ENCODE data around the gene MMP1. TPM values are rescaled to one million over a fixed set of nuclear protein-coding genes. Genes with fewer than 3 reads are reported as not detected.
A peak's percentile ranks its signal among the peaks of the same experiment; 100 is the strongest.

Gene MMP1
- total and polyA plus RNA-seq, 4 experiments from 2014 or later = not detected

DNA sequence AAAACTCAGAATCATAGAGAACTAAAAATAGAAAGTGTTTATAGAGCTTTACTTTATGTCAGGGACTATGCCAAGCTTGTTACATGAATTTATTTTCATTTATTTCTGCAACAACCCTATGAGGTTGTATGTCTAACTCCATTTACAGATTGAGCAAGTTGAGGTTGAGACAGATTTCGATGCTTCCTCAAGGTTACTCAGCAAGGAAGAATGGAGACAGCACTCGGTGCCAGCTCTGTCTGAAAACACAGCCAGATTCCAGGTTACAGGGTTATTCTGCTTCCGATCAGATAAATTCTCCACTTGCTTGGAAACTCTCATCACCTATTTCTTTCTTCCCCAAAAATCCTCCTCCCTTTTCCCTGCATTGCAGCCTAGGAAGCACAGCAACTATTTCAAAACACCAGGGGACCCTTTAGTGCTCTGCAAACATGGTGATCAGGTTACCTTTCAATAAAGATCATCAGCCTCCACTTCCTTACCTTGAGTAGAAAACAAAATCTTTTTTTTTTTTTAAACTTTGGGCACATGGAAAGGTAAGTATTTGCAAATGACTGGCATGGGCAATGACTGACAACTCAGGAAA lies 38.4 kb upstream of the MMP1 start:
- no peaks in the 10 kb centered on the region for H3K36me3 ChIP-seq (ENCODE audit: insufficient read depth, low read length)
- no peaks in the 10 kb centered on the region for H3K9me3 ChIP-seq (ENCODE audit: control insufficient read depth in 1 of 2, low read length in 2 of 2)
- Mint-ChIP-seq H3K36me3 (no peaks in the 10 kb centered on the region), H3K27me3 (peaks cover 8 to 10% of the 10 kb centered on the region in 2 donors), H3K4me3 (no peak overlapping the region), H3K27ac (no peak overlapping the region), H3K9me3 (no peaks in the 10 kb centered on the region), H3K4me1 (peaks cover 0 to 5% (median 3%) of the 10 kb centered on the region in 4 donors)
- no peaks in the 10 kb centered on the region for H3K4me1 ChIP-seq (ENCODE audit: insufficient read depth, low read length)
- POLR2A ChIA-PET (ENCODE audit: partially characterized antibody) = no interaction called here
- no peaks in the 10 kb centered on the region for H3K27me3 ChIP-seq (ENCODE audit: insufficient read depth, low read length)
- no peak overlapping the region for H3K4me3 ChIP-seq (ENCODE audit: low read length in 2 of 2)
- CTCF ChIA-PET (ENCODE audit: partially characterized antibody) = no interaction called here
- intact Hi-C loops (cut with micrococcal nuclease) = no loop called here
- no peak overlapping the region for H3K27ac ChIP-seq (ENCODE audit: low read depth, low read length)
- DNase-seq = no peak

DNA sequence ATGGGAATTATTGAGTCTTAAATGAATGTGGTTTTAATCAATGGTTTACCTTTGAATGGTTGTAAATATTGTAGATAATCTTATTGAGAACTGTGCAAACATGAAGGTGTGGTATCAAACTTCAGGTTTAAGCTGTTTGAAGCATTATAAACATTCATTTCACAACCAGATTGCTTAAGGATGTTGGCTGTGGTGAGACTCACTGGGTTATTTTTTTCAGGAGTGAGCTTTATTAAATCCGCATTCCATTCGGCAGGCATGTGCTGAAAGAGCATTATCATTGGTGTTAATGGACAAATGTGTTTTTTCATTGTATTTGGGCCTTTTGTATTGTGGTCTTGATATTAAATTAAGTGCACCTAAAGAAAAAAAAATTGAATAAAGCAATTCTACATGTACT lies 35.8 kb upstream of the MMP1 start:
- POLR2A ChIA-PET (ENCODE audit: partially characterized antibody) = no interaction called here
- intact Hi-C loops (cut with micrococcal nuclease) = no loop called here
- no peak for DNase-seq
- Histone ChIP-seq H3K36me3 (ENCODE audit: insufficient read depth, low read length) (no peaks in the 10 kb centered on the region), H3K4me3 (ENCODE audit: low read length in 2 of 2) (no peak overlapping the region), H3K4me1 (ENCODE audit: insufficient read depth, low read length) (no peaks in the 10 kb centered on the region), H3K27me3 (ENCODE audit: insufficient read depth, low read length) (no peaks in the 10 kb centered on the region), H3K27ac (ENCODE audit: low read depth, low read length) (no peak overlapping the region), H3K9me3 (ENCODE audit: control insufficient read depth in 1 of 2, low read length in 2 of 2) (no peaks in the 10 kb centered on the region)
- Mint-ChIP-seq H3K27ac (no peak overlapping the region), H3K27me3 (peaks cover 21 to 23% of the 10 kb centered on the region in 2 donors), H3K36me3 (no peaks in the 10 kb centered on the region), H3K4me3 (no peak overlapping the region), H3K9me3 (peaks cover 0 to 2% (median 0%) of the 10 kb centered on the region in 8 donors), H3K4me1 (peaks cover 0 to 5% (median 5%) of the 10 kb centered on the region in 4 donors)
- CTCF ChIA-PET (ENCODE audit: partially characterized antibody) = no interaction called here

DNA sequence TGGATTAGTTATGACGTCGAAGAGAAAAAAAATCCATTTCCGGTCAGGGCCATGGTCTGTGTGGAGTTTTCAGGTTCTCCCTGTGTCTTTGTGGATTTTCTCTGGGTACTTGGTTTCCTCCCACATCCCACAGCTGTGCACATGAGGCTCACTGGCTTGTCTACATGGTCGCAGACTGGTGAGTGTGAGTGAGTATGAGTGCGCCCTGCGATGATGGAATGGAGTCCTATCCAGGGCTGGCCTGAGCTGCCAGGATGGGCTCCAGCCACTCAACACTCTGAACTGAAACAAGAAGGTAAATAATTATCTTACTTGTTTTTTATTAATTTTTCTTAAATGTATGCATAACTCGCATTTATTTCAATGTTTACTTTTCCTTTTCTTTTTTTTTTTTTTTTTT lies 34.7 kb upstream of the MMP1 start:
- no peak overlapping the region for H3K4me3 ChIP-seq (ENCODE audit: low read length in 2 of 2)
- ChIA-PET POLR2A (ENCODE audit: partially characterized antibody) (no interaction called here), CTCF (ENCODE audit: partially characterized antibody) (no interaction called here)
- peaks cover 0 to 2% (median 0%) of the 10 kb centered on the region in 8 donors for H3K9me3 Mint-ChIP-seq
- H3K27ac Mint-ChIP-seq = peak overlapping the region in 1 of 7 donors; percentile 36
- peaks cover 19 to 23% of the 10 kb centered on the region in 2 donors for H3K27me3 Mint-ChIP-seq
- no peaks in the 10 kb centered on the region for H3K9me3 ChIP-seq (ENCODE audit: control insufficient read depth in 1 of 2, low read length in 2 of 2)
- H3K36me3 Mint-ChIP-seq = no peaks in the 10 kb centered on the region
- no peaks in the 10 kb centered on the region for H3K4me1 ChIP-seq (ENCODE audit: insufficient read depth, low read length)
- intact Hi-C loops (cut with micrococcal nuclease) = no loop called here
- no peak for DNase-seq
- peaks cover 0 to 5% (median 5%) of the 10 kb centered on the region in 4 donors for H3K4me1 Mint-ChIP-seq
- H3K4me3 Mint-ChIP-seq = no peak overlapping the region
- no peaks in the 10 kb centered on the region for H3K36me3 ChIP-seq (ENCODE audit: insufficient read depth, low read length)
- H3K27me3 ChIP-seq (ENCODE audit: insufficient read depth, low read length) = no peaks in the 10 kb centered on the region
- H3K27ac ChIP-seq (ENCODE audit: low read depth, low read length) = no peak overlapping the region

DNA sequence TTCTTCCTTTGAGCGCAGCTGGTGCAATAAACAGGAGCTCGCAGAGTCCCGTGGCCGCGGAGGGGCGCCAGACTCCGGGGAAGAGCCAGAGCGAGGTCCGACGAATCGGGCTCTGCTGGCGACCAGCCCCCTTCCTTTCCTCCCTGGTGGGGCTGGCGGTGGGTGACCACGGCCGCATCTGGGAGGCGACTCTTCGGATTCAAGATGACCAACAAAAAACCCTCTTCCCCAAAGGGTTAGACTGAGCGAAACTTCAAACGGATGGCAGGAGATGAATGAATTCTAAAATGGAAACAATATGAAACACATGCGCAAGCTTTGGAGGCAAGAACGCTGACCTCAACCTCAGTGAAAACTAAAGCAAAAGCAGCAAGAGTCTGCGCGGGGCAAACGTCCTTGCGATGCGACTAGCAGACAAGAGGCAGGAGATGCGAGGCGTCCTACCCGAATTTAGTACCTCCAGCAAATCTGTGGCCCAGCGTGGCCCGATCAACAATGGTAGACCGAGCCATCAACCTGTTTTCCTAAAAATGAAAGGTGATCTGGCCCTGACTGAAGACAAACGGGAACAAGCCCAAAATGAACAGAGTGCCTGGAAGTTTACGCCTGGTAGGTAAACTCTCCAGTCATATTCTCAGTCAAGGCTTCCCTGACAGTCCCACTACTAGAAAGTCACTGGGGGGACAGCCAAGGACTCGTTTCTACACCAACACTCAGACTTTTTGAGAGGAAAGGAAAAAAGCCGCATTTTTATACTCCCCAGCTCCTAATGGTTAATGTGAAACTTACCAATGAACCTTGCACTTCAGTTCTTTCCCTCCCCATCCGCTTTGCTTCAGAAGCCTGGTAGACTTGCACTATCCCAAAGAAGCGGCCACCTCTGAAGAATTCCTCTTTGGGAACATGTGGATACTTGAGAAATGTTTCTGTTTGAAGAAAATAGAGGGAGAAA lies 33.8 kb upstream of the MMP1 start:
- ChIA-PET POLR2A (ENCODE audit: partially characterized antibody) (no interaction called here), CTCF (ENCODE audit: partially characterized antibody) (no interaction called here)
- Mint-ChIP-seq H3K27ac (no peak overlapping the region), H3K9me3 (peaks cover 0 to 4% (median 0%) of the 10 kb centered on the region in 8 donors), H3K27me3 (peaks cover 22 to 23% of the 10 kb centered on the region in 2 donors), H3K4me1 (peaks cover 0 to 5% (median 5%) of the 10 kb centered on the region in 4 donors), H3K4me3 (no peak overlapping the region), H3K36me3 (no peaks in the 10 kb centered on the region)
- intact Hi-C loops (cut with micrococcal nuclease) = no loop called here
- no peak overlapping the region for H3K27ac ChIP-seq (ENCODE audit: low read depth, low read length)
- no peaks in the 10 kb centered on the region for H3K36me3 ChIP-seq (ENCODE audit: insufficient read depth, low read length)
- H3K9me3 ChIP-seq (ENCODE audit: control insufficient read depth in 1 of 2, low read length in 2 of 2) = no peaks in the 10 kb centered on the region
- H3K27me3 ChIP-seq (ENCODE audit: insufficient read depth, low read length) = no peaks in the 10 kb centered on the region
- no peak for DNase-seq
- no peak overlapping the region for H3K4me3 ChIP-seq (ENCODE audit: low read length in 2 of 2)
- no peaks in the 10 kb centered on the region for H3K4me1 ChIP-seq (ENCODE audit: insufficient read depth, low read length)

DNA sequence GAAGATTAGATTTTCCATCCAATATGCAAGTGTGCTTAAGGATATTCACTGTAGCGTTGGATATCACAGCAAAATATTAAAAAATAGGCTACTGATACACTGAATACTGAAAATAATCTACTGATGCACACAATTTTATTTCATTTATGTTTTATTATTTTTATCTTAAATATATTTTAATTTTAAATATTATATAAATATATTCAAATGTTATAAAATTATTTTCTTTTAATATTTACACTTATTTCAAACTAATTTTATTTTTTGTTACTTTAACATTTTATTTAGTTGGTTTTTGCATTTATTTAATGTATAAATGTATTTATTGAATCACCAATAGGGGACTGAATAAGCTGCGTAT lies 33.1 kb upstream of the MMP1 start:
- CTCF ChIA-PET (ENCODE audit: partially characterized antibody) = no interaction called here
- H3K27ac Mint-ChIP-seq = no peak overlapping the region

DNA sequence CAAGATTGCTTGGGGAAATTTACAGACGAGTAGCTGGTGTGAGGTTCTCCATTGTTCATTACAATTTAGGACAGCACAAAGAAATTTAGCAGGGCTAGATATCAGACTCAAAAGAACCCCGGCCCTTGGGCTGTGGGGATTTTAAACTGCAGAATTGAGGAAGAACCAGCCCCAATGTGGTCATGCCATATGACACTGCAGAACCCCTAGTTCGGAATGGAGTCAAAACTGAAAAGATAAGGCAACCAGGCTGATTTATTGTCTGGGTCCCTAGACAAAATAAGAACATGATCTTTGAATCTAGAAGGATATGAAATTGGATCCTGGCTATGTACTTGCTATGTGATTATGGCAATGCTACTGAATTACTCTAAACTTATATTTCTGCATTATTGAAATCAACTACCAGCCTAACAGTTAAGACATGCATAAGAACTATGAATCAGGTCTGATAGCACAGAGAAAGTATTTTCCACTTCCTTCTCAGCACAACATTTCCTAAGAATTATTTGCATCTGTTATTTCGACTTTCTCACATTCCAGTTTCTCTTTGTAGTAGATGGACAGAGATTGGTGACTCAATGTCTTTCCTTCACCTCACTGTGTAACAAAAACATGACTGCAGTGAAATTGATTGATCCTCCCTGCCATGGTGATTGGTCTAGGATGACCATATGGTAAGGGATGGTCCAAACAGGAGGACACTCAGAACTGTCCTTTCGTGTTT lies 32.2 kb upstream of the MMP1 start:
- Histone ChIP-seq H3K27ac (ENCODE audit: low read depth, low read length) (no peak overlapping the region), H3K36me3 (ENCODE audit: insufficient read depth, low read length) (no peaks in the 10 kb centered on the region), H3K4me1 (ENCODE audit: insufficient read depth, low read length) (no peaks in the 10 kb centered on the region), H3K27me3 (ENCODE audit: insufficient read depth, low read length) (no peaks in the 10 kb centered on the region), H3K4me3 (ENCODE audit: low read length in 2 of 2) (no peak overlapping the region), H3K9me3 (ENCODE audit: control insufficient read depth in 1 of 2, low read length in 2 of 2) (no peaks in the 10 kb centered on the region)
- Mint-ChIP-seq H3K9me3 (peaks cover 0 to 4% (median 0%) of the 10 kb centered on the region in 8 donors), H3K27ac (no peak overlapping the region), H3K27me3 (peaks cover 22 to 23% of the 10 kb centered on the region in 2 donors), H3K4me1 (peaks cover 0 to 5% (median 5%) of the 10 kb centered on the region in 4 donors), H3K36me3 (no peaks in the 10 kb centered on the region), H3K4me3 (no peak overlapping the region)
- ChIA-PET POLR2A (ENCODE audit: partially characterized antibody) (no interaction called here), CTCF (ENCODE audit: partially characterized antibody) (no interaction called here)
- intact Hi-C loops (cut with micrococcal nuclease) = no loop called here
- DNase-seq = no peak

More for the DNA sequence above, 33.1 kb upstream of the MMP1 start:
- Histone ChIP-seq H3K36me3 (ENCODE audit: insufficient read depth, low read length) (no peaks in the 10 kb centered on the region), H3K27ac (ENCODE audit: low read depth, low read length) (no peak overlapping the region), H3K4me3 (ENCODE audit: low read length in 2 of 2) (no peak overlapping the region), H3K27me3 (ENCODE audit: insufficient read depth, low read length) (no peaks in the 10 kb centered on the region), H3K9me3 (ENCODE audit: control insufficient read depth in 1 of 2, low read length in 2 of 2) (no peaks in the 10 kb centered on the region), H3K4me1 (ENCODE audit: insufficient read depth, low read length) (no peaks in the 10 kb centered on the region)
- H3K36me3 Mint-ChIP-seq = no peaks in the 10 kb centered on the region
- H3K4me1 Mint-ChIP-seq = peaks cover 0 to 5% (median 5%) of the 10 kb centered on the region in 4 donors
- DNase-seq = no peak
- H3K9me3 Mint-ChIP-seq = peaks cover 0 to 4% (median 0%) of the 10 kb centered on the region in 8 donors
- no peak overlapping the region for H3K4me3 Mint-ChIP-seq
- intact Hi-C loops (cut with micrococcal nuclease) = no loop called here
- POLR2A ChIA-PET (ENCODE audit: partially characterized antibody) = no interaction called here
- peaks cover 22 to 23% of the 10 kb centered on the region in 2 donors for H3K27me3 Mint-ChIP-seq

DNA sequence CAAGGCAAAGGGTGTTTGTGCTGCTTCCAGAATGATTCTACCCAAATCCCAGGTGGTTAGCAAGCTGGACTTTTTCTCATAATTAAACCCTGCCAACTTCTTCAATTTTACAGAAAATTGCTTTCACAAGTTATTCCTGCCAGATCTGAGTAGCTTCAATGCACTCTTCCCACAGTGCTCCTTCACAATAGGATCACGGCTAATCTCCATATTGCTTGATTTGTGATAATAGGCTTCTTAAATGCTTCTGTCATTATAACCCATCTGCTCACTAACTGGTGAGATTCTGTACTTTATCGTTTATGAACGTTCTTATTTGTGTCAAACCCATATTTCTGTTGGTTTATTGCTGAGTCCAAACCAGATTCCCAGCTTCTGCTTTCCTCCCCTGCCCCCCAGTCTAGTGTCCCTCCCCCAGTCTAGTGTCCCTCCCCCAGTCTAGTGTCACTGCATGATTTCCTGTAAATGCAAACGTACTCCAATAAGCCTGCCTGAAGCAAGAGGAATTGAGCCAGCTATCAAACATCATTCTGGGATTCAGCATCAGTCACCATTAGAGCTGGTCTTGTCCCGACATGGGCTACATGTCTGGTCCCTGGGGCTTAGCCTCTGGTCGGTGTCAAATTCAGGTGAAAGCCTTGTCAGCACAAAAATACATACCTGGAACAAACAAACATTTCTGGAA lies 31.5 kb upstream of the MMP1 start:
- H3K4me1 Mint-ChIP-seq = peaks cover 0 to 5% (median 5%) of the 10 kb centered on the region in 4 donors
- no peak for DNase-seq
- H3K27me3 Mint-ChIP-seq = peaks cover 19 to 22% of the 10 kb centered on the region in 2 donors
- H3K9me3 Mint-ChIP-seq = peaks cover 0 to 6% (median 0%) of the 10 kb centered on the region in 8 donors
- Histone ChIP-seq H3K27me3 (ENCODE audit: insufficient read depth, low read length) (no peaks in the 10 kb centered on the region), H3K4me3 (ENCODE audit: low read length in 2 of 2) (no peak overlapping the region), H3K36me3 (ENCODE audit: insufficient read depth, low read length) (no peaks in the 10 kb centered on the region), H3K4me1 (ENCODE audit: insufficient read depth, low read length) (no peaks in the 10 kb centered on the region), H3K9me3 (ENCODE audit: control insufficient read depth in 1 of 2, low read length in 2 of 2) (no peaks in the 10 kb centered on the region), H3K27ac (ENCODE audit: low read depth, low read length) (no peak overlapping the region)
- POLR2A ChIA-PET (ENCODE audit: partially characterized antibody) = no interaction called here
- CTCF ChIA-PET (ENCODE audit: partially characterized antibody) = no interaction called here
- no peak overlapping the region for H3K4me3 Mint-ChIP-seq
- no peaks in the 10 kb centered on the region for H3K36me3 Mint-ChIP-seq
- intact Hi-C loops (cut with micrococcal nuclease) = no loop called here
- no peak overlapping the region for H3K27ac Mint-ChIP-seq

Measured in CD4-positive, alpha-beta memory T cell (primary cell).